Measurements from ENCODE around the gene CD55. TPM values are rescaled to one million over a fixed set of nuclear protein-coding genes. Genes with fewer than 3 reads are reported as not detected.

The CD55 gene
- total RNA-seq, 4 donors from 2014 or later, result 138 to 264 (median 197) TPM

- Histone ChIP-seq H3K27me3 (no peaks in the 10 kb centered on the region), H3K9me3 (no peaks in the 10 kb centered on the region), H3K4me3 (no peak overlapping the region), H3K4me1 (no peaks in the 10 kb centered on the region), H3K27ac (no peak overlapping the region), H3K36me3 (peaks cover 18% of the 10 kb centered on the region)
- DNase-seq (ENCODE audit: low spot score in 2 of 2), result no peak
- TF ChIP-seq POLR2AphosphoS5 (IDR thresholded peaks at IDR 0.05) (no peak), EP300 (IDR thresholded peaks at IDR 0.05) (no peak), CTCF (IDR thresholded peaks at IDR 0.05) (no peak), POLR2A (IDR thresholded peaks at IDR 0.05) (no peak)
Observed at GRCh38 chr1:207363871-207364270, 42.4 kb downstream of the CD55 start.

- no peak for TF ChIP-seq CTCF (IDR thresholded peaks at IDR 0.05)
- no peak for TF ChIP-seq POLR2AphosphoS5 (IDR thresholded peaks at IDR 0.05)
- no peak for TF ChIP-seq EP300 (IDR thresholded peaks at IDR 0.05)
- TF ChIP-seq POLR2A (IDR thresholded peaks at IDR 0.05), result no peak
- Histone ChIP-seq H3K27me3 (no peaks in the 10 kb centered on the region), H3K9me3 (no peaks in the 10 kb centered on the region), H3K36me3 (peaks cover 18% of the 10 kb centered on the region), H3K27ac (no peak overlapping the region), H3K4me3 (no peak overlapping the region), H3K4me1 (no peaks in the 10 kb centered on the region)
- no peak for DNase-seq (ENCODE audit: low spot score in 2 of 2)
- WGBS, result 88% methylated on average over 1 of the region's 1 CpG
Observed at GRCh38 chr1:207364614-207365013, 43.1 kb downstream of the CD55 start.

GRCh38 chr1:207365063-207365462 is 43.6 kb downstream of the CD55 start:
- Histone ChIP-seq H3K9me3 (no peaks in the 10 kb centered on the region), H3K27ac (no peak overlapping the region), H3K36me3 (peaks cover 18% of the 10 kb centered on the region), H3K4me1 (no peaks in the 10 kb centered on the region), H3K27me3 (no peaks in the 10 kb centered on the region), H3K4me3 (no peak overlapping the region)
- WGBS, result 92% methylated on average over 2 of the region's 2 CpGs
- TF ChIP-seq EP300 (IDR thresholded peaks at IDR 0.05) (no peak), POLR2A (IDR thresholded peaks at IDR 0.05) (no peak), CTCF (IDR thresholded peaks at IDR 0.05) (no peak), POLR2AphosphoS5 (IDR thresholded peaks at IDR 0.05) (no peak)
- DNase-seq (ENCODE audit: low spot score in 2 of 2), result no peak

- no peak for TF ChIP-seq POLR2A (IDR thresholded peaks at IDR 0.05)
- TF ChIP-seq POLR2AphosphoS5 (IDR thresholded peaks at IDR 0.05), result no peak
- TF ChIP-seq EP300 (IDR thresholded peaks at IDR 0.05), result no peak
- no peak for TF ChIP-seq CTCF (IDR thresholded peaks at IDR 0.05)
- Histone ChIP-seq H3K36me3 (peaks cover 18% of the 10 kb centered on the region), H3K4me3 (no peak overlapping the region), H3K27ac (no peak overlapping the region), H3K27me3 (no peaks in the 10 kb centered on the region), H3K9me3 (no peaks in the 10 kb centered on the region), H3K4me1 (no peaks in the 10 kb centered on the region)
- 84% methylated on average over 2 of the region's 2 CpGs for WGBS
- DNase-seq (ENCODE audit: low spot score in 2 of 2), result no peak
Observed at GRCh38 chr1:207366022-207366421, 44.5 kb downstream of the CD55 start.

- no peak overlapping the region for H3K4me3 ChIP-seq
- TF ChIP-seq CTCF (IDR thresholded peaks at IDR 0.05), result no peak
- TF ChIP-seq POLR2A (IDR thresholded peaks at IDR 0.05), result no peak
- no peak for TF ChIP-seq EP300 (IDR thresholded peaks at IDR 0.05)
- no peak for TF ChIP-seq POLR2AphosphoS5 (IDR thresholded peaks at IDR 0.05)
- peaks cover 1% of the 10 kb centered on the region for H3K4me1 ChIP-seq
- H3K9me3 ChIP-seq, result peaks cover 5% of the 10 kb centered on the region
- no peaks in the 10 kb centered on the region for H3K36me3 ChIP-seq
- DNase-seq (ENCODE audit: low spot score in 2 of 2), result no peak
- no peak overlapping the region for H3K27ac ChIP-seq
- H3K27me3 ChIP-seq, result no peaks in the 10 kb centered on the region
Observed at GRCh38 chr1:207388721-207389120, 67.2 kb downstream of the CD55 start.

Data from suprapubic skin (tissue), 4 donors.